ENCODE results near the gene SIRPD. TPM values are rescaled to one million over a fixed set of nuclear protein-coding genes. Genes with fewer than 3 reads are reported as not detected.
"Not testable (repeated sequence)": the region's sequence is repeated elsewhere in the genome, so short reads cannot be mapped to it uniquely, and the experiment has no call there.

Gene SIRPD
- polyA plus RNA-seq, 4 donors, result 1.2 TPM; not detected in 3

- H3K27ac ChIP-seq (ENCODE audit: low read depth in 1 of 3, low read length in 2 of 3); H3K9me3 ChIP-seq (ENCODE audit: control insufficient read depth in 2 of 2, insufficient read depth in 1 of 2, low read depth in 1 of 2, low read length in 1 of 2); H3K4me3 ChIP-seq (ENCODE audit: low read depth in 1 of 3, low read length in 3 of 3); H3K4me1 ChIP-seq (ENCODE audit: control insufficient read depth in 3 of 3, insufficient read depth in 2 of 3, low read depth in 1 of 3, low read length in 2 of 3); H3K36me3 ChIP-seq (ENCODE audit: control insufficient read depth in 3 of 3, insufficient read depth in 2 of 3, low read depth in 1 of 3, low read length in 3 of 3); H3K27me3 ChIP-seq (ENCODE audit: control insufficient read depth in 3 of 3, insufficient read depth in 3 of 3, low read length in 3 of 3); FAIRE-seq: not testable (repeated sequence)
- WGBS, 3 donors, result 54 to 86% (median 84%) methylated on average over 5 of the region's 5 CpGs
- peak in 1 of 2 donors; percentile 14 for DNase-seq
Observed at GRCh38 chr20:1497371-1497770, 60.1 kb downstream of the SIRPD start.

- peaks cover 0 to 7% (median 0%) of the 10 kb centered on the region in 3 donors for H3K4me1 ChIP-seq (ENCODE audit: control insufficient read depth in 3 of 3, insufficient read depth in 2 of 3, low read depth in 1 of 3, low read length in 2 of 3)
- peaks cover 0 to 8% (median 3%) of the 10 kb centered on the region in 3 donors for H3K27me3 ChIP-seq (ENCODE audit: control insufficient read depth in 3 of 3, insufficient read depth in 3 of 3, low read length in 3 of 3)
- H3K9me3 ChIP-seq (ENCODE audit: control insufficient read depth in 2 of 2, insufficient read depth in 1 of 2, low read depth in 1 of 2, low read length in 1 of 2), result no peaks in the 10 kb centered on the region
- FAIRE-seq (no peak), DNase-seq (no peak)
- no peaks in the 10 kb centered on the region for H3K36me3 ChIP-seq (ENCODE audit: control insufficient read depth in 3 of 3, insufficient read depth in 2 of 3, low read depth in 1 of 3, low read length in 3 of 3)
- 84 to 89% (median 85%) methylated on average over 3 of the region's 3 CpGs for WGBS, 3 donors
- no peak overlapping the region for H3K27ac ChIP-seq (ENCODE audit: low read depth in 1 of 3, low read length in 2 of 3)
- no peak overlapping the region for H3K4me3 ChIP-seq (ENCODE audit: low read depth in 1 of 3, low read length in 3 of 3)
Observed at GRCh38 chr20:1496930-1497329, 60.6 kb downstream of the SIRPD start.

GRCh38 chr20:1494436-1494835 lies 63.1 kb downstream of the SIRPD start:
- DNase-seq (no peak), FAIRE-seq (no peak)
- peaks cover 0 to 8% (median 3%) of the 10 kb centered on the region in 3 donors for H3K27me3 ChIP-seq (ENCODE audit: control insufficient read depth in 3 of 3, insufficient read depth in 3 of 3, low read length in 3 of 3)
- H3K36me3 ChIP-seq (ENCODE audit: control insufficient read depth in 3 of 3, insufficient read depth in 2 of 3, low read depth in 1 of 3, low read length in 3 of 3), result no peaks in the 10 kb centered on the region
- H3K27ac ChIP-seq (ENCODE audit: low read depth in 1 of 3, low read length in 2 of 3), result no peak overlapping the region
- no peaks in the 10 kb centered on the region for H3K9me3 ChIP-seq (ENCODE audit: control insufficient read depth in 2 of 2, insufficient read depth in 1 of 2, low read depth in 1 of 2, low read length in 1 of 2)
- H3K4me1 ChIP-seq (ENCODE audit: control insufficient read depth in 3 of 3, insufficient read depth in 2 of 3, low read depth in 1 of 3, low read length in 2 of 3), result no peaks in the 10 kb centered on the region
- H3K4me3 ChIP-seq (ENCODE audit: low read depth in 1 of 3, low read length in 3 of 3), result no peak overlapping the region
- WGBS, 3 donors, result 31 to 39% (median 36%) methylated on average over 3 of the region's 3 CpGs

GRCh38 chr20:1493536-1493935 lies 64.0 kb downstream of the SIRPD start:
- no peak for FAIRE-seq
- no peak overlapping the region for H3K4me3 ChIP-seq (ENCODE audit: low read depth in 1 of 3, low read length in 3 of 3)

GRCh38 chr20:1491860-1492642 lies 65.5 kb downstream of the SIRPD start:
- H3K27me3 ChIP-seq (ENCODE audit: control insufficient read depth in 3 of 3, insufficient read depth in 3 of 3, low read length in 3 of 3), result peaks cover 0 to 11% (median 5%) of the 10 kb centered on the region in 3 donors
- WGBS, 3 donors, result 61 to 68% (median 64%) methylated on average over 2 of the region's 2 CpGs
- FAIRE-seq, result no peak
- H3K9me3 ChIP-seq (ENCODE audit: control insufficient read depth in 2 of 2, insufficient read depth in 1 of 2, low read depth in 1 of 2, low read length in 1 of 2), result no peaks in the 10 kb centered on the region
- H3K4me3 ChIP-seq (ENCODE audit: low read depth in 1 of 3, low read length in 3 of 3), result no peak overlapping the region
- no peaks in the 10 kb centered on the region for H3K36me3 ChIP-seq (ENCODE audit: control insufficient read depth in 3 of 3, insufficient read depth in 2 of 3, low read depth in 1 of 3, low read length in 3 of 3)
- no peak for DNase-seq
- H3K27ac ChIP-seq (ENCODE audit: low read depth in 1 of 3, low read length in 2 of 3), result peak overlapping the region in 1 of 3 donors; percentile 29
- no peaks in the 10 kb centered on the region for H3K4me1 ChIP-seq (ENCODE audit: control insufficient read depth in 3 of 3, insufficient read depth in 2 of 3, low read depth in 1 of 3, low read length in 2 of 3)

More at GRCh38 chr20:1493536-1493935, 64.0 kb downstream of the SIRPD start:
- DNase-seq, result no peak
- no peaks in the 10 kb centered on the region for H3K36me3 ChIP-seq (ENCODE audit: control insufficient read depth in 3 of 3, insufficient read depth in 2 of 3, low read depth in 1 of 3, low read length in 3 of 3)
- H3K27ac ChIP-seq (ENCODE audit: low read depth in 1 of 3, low read length in 2 of 3), result no peak overlapping the region
- no peaks in the 10 kb centered on the region for H3K4me1 ChIP-seq (ENCODE audit: control insufficient read depth in 3 of 3, insufficient read depth in 2 of 3, low read depth in 1 of 3, low read length in 2 of 3)
- H3K9me3 ChIP-seq (ENCODE audit: control insufficient read depth in 2 of 2, insufficient read depth in 1 of 2, low read depth in 1 of 2, low read length in 1 of 2), result no peaks in the 10 kb centered on the region
- H3K27me3 ChIP-seq (ENCODE audit: control insufficient read depth in 3 of 3, insufficient read depth in 3 of 3, low read length in 3 of 3), result peaks cover 0 to 8% (median 5%) of the 10 kb centered on the region in 3 donors
- 64 to 79% (median 70%) methylated on average over 1 of the region's 1 CpG for WGBS, 3 donors

- Histone ChIP-seq H3K27ac (ENCODE audit: low read depth in 1 of 3, low read length in 2 of 3) (peak within 1 kb of the TSS in 1 of 3 donors; percentile 43), H3K4me3 (ENCODE audit: low read depth in 1 of 3, low read length in 3 of 3) (no peak within 1 kb of the TSS), H3K4me1 (ENCODE audit: control insufficient read depth in 3 of 3, insufficient read depth in 2 of 3, low read depth in 1 of 3, low read length in 2 of 3) (no peaks in the 10 kb centered on the region), H3K9me3 (ENCODE audit: control insufficient read depth in 2 of 2, insufficient read depth in 1 of 2, low read depth in 1 of 2, low read length in 1 of 2) (no peaks in the 10 kb centered on the region), H3K36me3 (ENCODE audit: control insufficient read depth in 3 of 3, insufficient read depth in 2 of 3, low read depth in 1 of 3, low read length in 3 of 3) (no peaks in the 10 kb centered on the region), H3K27me3 (ENCODE audit: control insufficient read depth in 3 of 3, insufficient read depth in 3 of 3, low read length in 3 of 3) (peaks cover 0 to 11% (median 5%) of the 10 kb centered on the region in 3 donors)
- FAIRE-seq (no peak), DNase-seq (no peak)
- 58 to 70% (median 61%) methylated on average over 11 of the region's 11 CpGs for WGBS, 3 donors
Observed at GRCh38 chr20:1491281-1491840, 66.1 kb downstream of the SIRPD start, which contains the start of gene SIRPB2. TSS of gene SIRPB2 (minus strand) at chr20:1491420. CDS start at chr20:1491359, 61 bp downstream.

GRCh38 chr20:1490643-1491195 lies 66.8 kb downstream of the SIRPD start:
- Histone ChIP-seq H3K4me1 (ENCODE audit: control insufficient read depth in 3 of 3, insufficient read depth in 2 of 3, low read depth in 1 of 3, low read length in 2 of 3) (no peaks in the 10 kb centered on the region), H3K27me3 (ENCODE audit: control insufficient read depth in 3 of 3, insufficient read depth in 3 of 3, low read length in 3 of 3) (peaks cover 0 to 11% (median 5%) of the 10 kb centered on the region in 3 donors), H3K27ac (ENCODE audit: low read depth in 1 of 3, low read length in 2 of 3) (peak overlapping the region in 1 of 3 donors; percentile 43), H3K4me3 (ENCODE audit: low read depth in 1 of 3, low read length in 3 of 3) (no peak overlapping the region), H3K36me3 (ENCODE audit: control insufficient read depth in 3 of 3, insufficient read depth in 2 of 3, low read depth in 1 of 3, low read length in 3 of 3) (no peaks in the 10 kb centered on the region), H3K9me3 (ENCODE audit: control insufficient read depth in 2 of 2, insufficient read depth in 1 of 2, low read depth in 1 of 2, low read length in 1 of 2) (no peaks in the 10 kb centered on the region)
- DNase-seq (no peak), FAIRE-seq (no peak)
- 83 to 86% (median 83%) methylated on average over 9 of the region's 9 CpGs for WGBS, 3 donors

GRCh38 chr20:1489764-1490436 lies 67.6 kb downstream of the SIRPD start:
- Histone ChIP-seq H3K9me3 (ENCODE audit: control insufficient read depth in 2 of 2, insufficient read depth in 1 of 2, low read depth in 1 of 2, low read length in 1 of 2) (no peaks in the 10 kb centered on the region), H3K4me1 (ENCODE audit: control insufficient read depth in 3 of 3, insufficient read depth in 2 of 3, low read depth in 1 of 3, low read length in 2 of 3) (no peaks in the 10 kb centered on the region), H3K36me3 (ENCODE audit: control insufficient read depth in 3 of 3, insufficient read depth in 2 of 3, low read depth in 1 of 3, low read length in 3 of 3) (no peaks in the 10 kb centered on the region), H3K27me3 (ENCODE audit: control insufficient read depth in 3 of 3, insufficient read depth in 3 of 3, low read length in 3 of 3) (peaks cover 0 to 11% (median 5%) of the 10 kb centered on the region in 3 donors), H3K4me3 (ENCODE audit: low read depth in 1 of 3, low read length in 3 of 3) (no peak overlapping the region), H3K27ac (ENCODE audit: low read depth in 1 of 3, low read length in 2 of 3) (peak overlapping the region in 1 of 3 donors; percentile 39)
- WGBS, 3 donors, result 63 to 68% (median 66%) methylated on average over 6 of the region's 6 CpGs
- DNase-seq, result no peak
- FAIRE-seq, result no peak

Data from small intestine (tissue), 7 donors.